K562 (cell line): ENCODE measurements around the gene PCAT6. TPM values are rescaled to one million over a fixed set of nuclear protein-coding genes. Genes with fewer than 3 reads are reported as not detected.
"Not testable (repeated sequence)": the region's sequence is repeated elsewhere in the genome, so short reads cannot be mapped to it uniquely, and the experiment has no call there.

Experiments
- ATAC-seq: fragments of 200-7000 bp; cut with Tn5 transposase; 3 replicates; pipeline ENCODE4 v1.9.1; 2020; ENCODE audit warnings: moderate library complexity
- BruUV-seq: library from RNA; stranded (reverse); fragments of 400-500 nt; replicated peaks from 2 replicates; lab custom pipeline; 2021; lab: Mats Ljungman, UMichigan
- CTCF ChIA-PET: fragments of 300-600 bp; formaldehyde crosslinking; extraction: SDS; loops from one replicate; lab custom pipeline; 2021; ENCODE audit warnings: low intra/inter-chr PET ratio; lab: Yijun Ruan, JAX
- POLR2A ChIA-PET: fragments of 300-600, 350-650 bp; sonication (Branson Sonifier 250); formaldehyde crosslinking; extraction: SDS; loops from one replicate; lab custom pipeline; 2021; ENCODE audit warnings: antibody characterized with exemption, inconsistent platforms; lab: Yijun Ruan, JAX
- DNase-seq, 4 experiments: peaks; one replicate each; pipeline versions ENCODE4 v3.0.0 to v3.0.0-alpha.2; 2011 to 2018; ENCODE audit warnings: low spot score in 3 of 4, mixed read lengths in 3 of 4; ENCODE audit errors: extremely low read depth in 1 of 4
- FAIRE-seq: peaks from 2 replicates; lab custom pipeline; 2011; peaks lifted over from hg19 to GRCh38; lab: Jason Lieb, UNC
- H2AFZ ChIP-seq: 2 replicates; pipeline ENCODE4 v1.6.0; 2011; ENCODE audit warnings: low read depth, low read length, control low read depth, inconsistent platforms
- H3K27ac ChIP-seq: fragments of 200-600 bp; 3 replicates; pipeline ENCODE4 v1.8.0; 2011; ENCODE audit warnings: low read depth, mild to moderate bottlenecking, control low read depth, inconsistent platforms, low read length, moderate library complexity, mixed read lengths; ENCODE audit errors: extremely low read depth
- H3K27me3 ChIP-seq, 2 experiments: fragments of 300-600 bp in 1 of 2; 2 replicates in 1 of 2; 3 replicates in 1 of 2; pipeline versions ENCODE4 v1.6.0 to v1.8.0; 2011; ENCODE audit warnings: inconsistent platforms in 2 of 2, low read length in 2 of 2, mild to moderate bottlenecking in 1 of 2, mixed read lengths in 1 of 2, moderate library complexity in 1 of 2; ENCODE audit not compliant: control insufficient read depth in 2 of 2, insufficient read depth in 2 of 2
- H3K36me3 ChIP-seq: fragments of 300-600 bp; 3 replicates; pipeline ENCODE4 v1.8.0; 2011; ENCODE audit warnings: mild to moderate bottlenecking, low read length, inconsistent platforms; ENCODE audit not compliant: control insufficient read depth, insufficient read depth
- H3K4me1 ChIP-seq, 2 experiments: fragments of 200-600 bp in 1 of 2; replicated peaks in 1 of 2; 2 replicates in 1 of 2; 3 replicates in 1 of 2; pipeline versions ENCODE4 v1.5.1 to v1.8.0; 2011; ENCODE audit warnings: inconsistent platforms in 2 of 2, low read length in 2 of 2, mild to moderate bottlenecking in 1 of 2, mixed read lengths in 1 of 2, moderate library complexity in 1 of 2; ENCODE audit not compliant: control insufficient read depth in 2 of 2, insufficient read depth in 2 of 2
- H3K4me2 ChIP-seq: 2 replicates; pipeline ENCODE4 v1.6.1; 2011; ENCODE audit warnings: low read length, control low read depth, inconsistent platforms, mixed read lengths; ENCODE audit not compliant: insufficient read depth
- H3K4me3 ChIP-seq: fragments of 200-600 bp; sonication (generic), shearing (Covaris generic); 2 replicates; pipeline ENCODE4 v1.5.1; 2016; ENCODE audit warnings: control low read depth, inconsistent platforms
- H3K79me2 ChIP-seq: fragments of 200-600 bp; 3 replicates; pipeline ENCODE4 v1.8.0; 2011; ENCODE audit warnings: low read length, inconsistent platforms; ENCODE audit not compliant: control insufficient read depth, insufficient read depth
- H3K9ac ChIP-seq, 2 experiments: 2 replicates each; pipeline versions ENCODE4 v1.6.0 to v1.6.1; 2011; ENCODE audit warnings: low read depth in 2 of 2, low read length in 2 of 2, control low read depth in 1 of 2, inconsistent platforms in 1 of 2, mild to moderate bottlenecking in 1 of 2, mixed read lengths in 1 of 2; ENCODE audit not compliant: insufficient read depth in 1 of 2
- H3K9me1 ChIP-seq: one replicate; pipeline ENCODE4 v1.6.0; 2011; ENCODE audit warnings: inconsistent platforms, mild to moderate bottlenecking, low read length, moderate library complexity; ENCODE audit not compliant: control insufficient read depth, insufficient read depth
- H3K9me3 ChIP-seq: replicated peaks from 2 replicates; pipeline ENCODE4 v1.5.1; 2011; ENCODE audit warnings: low read depth, low read length, inconsistent platforms; ENCODE audit not compliant: control insufficient read depth, insufficient read depth
- H4K20me1 ChIP-seq: replicated peaks from 2 replicates; pipeline ENCODE4 v1.6.1; 2011; ENCODE audit warnings: low read length, inconsistent platforms, mixed read lengths; ENCODE audit not compliant: control insufficient read depth, insufficient read depth
- MEIS2 ChIP-seq: fragments of 450-650 bp; IDR thresholded peaks from 2 replicates; pipeline ENCODE4 v1.6.1; 2014; ENCODE audit warnings: mild to moderate bottlenecking; ENCODE audit not compliant: partially characterized antibody
- PBX2 ChIP-seq, 2 experiments: IDR thresholded peaks in 1 of 2; conservative IDR thresholded peaks in 1 of 2; 2 replicates each; pipeline ENCODE4 v1.6.1; 2016; ENCODE audit warnings: low read depth in 2 of 2, mild to moderate bottlenecking in 1 of 2, missing compliant biosample characterization in 1 of 2, missing genetic modification characterization in 1 of 2, moderate library complexity in 1 of 2
- SPI1 ChIP-seq: IDR thresholded peaks from 2 replicates; pipeline ENCODE4 v1.6.1; 2011; ENCODE audit warnings: low read depth, low read length, control low read depth, borderline replicate concordance
- ZC3H11A ChIP-seq: IDR thresholded peaks from 2 replicates; pipeline ENCODE4 v1.6.1; 2012; ENCODE audit warnings: low read depth, low read length, improper control_type of control experiment
- WGBS: fragments of 100-300 bp; shearing (Covaris generic); methylation state at CpG from one replicate; pipeline ENCODE4 v1.1.6; 2016; ENCODE audit warnings: low coverage, mixed read lengths; ENCODE audit not compliant: insufficient coverage; ENCODE audit errors: missing lambda C conversion rate; 5-methylcytosine and 5-hydroxymethylcytosine counted together
- in situ Hi-C: fragments of 300-500 bp; cut with MboI; formaldehyde crosslinking; loops from 4 replicates; pipeline ENCODE4 v1.15.0; 2018; ENCODE audit warnings: inconsistent platforms, mixed read lengths
- intact Hi-C: fragments of 100-400 bp; cut with micrococcal nuclease; formaldehyde crosslinking; loops from 2 replicates; pipeline ENCODE4 v1.14.2; 2022
- polyA plus RNA-seq, 8 experiments: library from polyadenylated mRNA; depleted of rRNA in 4 of 8; stranded (reverse) in 5 of 8; unstranded in 3 of 8; fragments of >200 nt; fragmentation: Nextera tagmentation in 2 of 8; fragmentation: Illumina TruSeq in 1 of 8; extraction: Ambion mirVana in 2 of 8; extraction: Trizol in 1 of 8; gene quantifications; 2 replicates each; pipeline versions ENCODE4 v1.2.1 to v1.2.3, GENCODE V29; 2011 to 2014; ENCODE audit warnings: inconsistent platforms in 1 of 8, missing spikeins in 1 of 8
- total RNA-seq, 7 experiments: library from RNA; depleted of rRNA in 6 of 7; stranded (reverse); fragments of >200 nt in 6 of 7; fragmentation: Illumina TruSeq in 2 of 7; extraction: Trizol in 2 of 7; gene quantifications; 2 replicates each; pipeline versions ENCODE4 v1.2.1 to v1.2.3, GENCODE V29; 2011 to 2021; ENCODE audit warnings: low replicate concordance in 1 of 7
- TF ChIP-seq, protein P1 (sequence below): fragments of 250-450 bp; sonication (Bioruptor Pico); IDR thresholded peaks from 2 replicates; pipeline ENCODE4 v1.4.0; 2020; ENCODE audit warnings: mild to moderate bottlenecking, moderate library complexity
- TF ChIP-seq, protein P2 (sequence below): sonication (generic); formaldehyde crosslinking; IDR thresholded peaks from 2 replicates; pipeline ENCODE4 v1.9.0; 2022; ENCODE audit warnings: mild to moderate bottlenecking, missing genetic modification reagents

Gene PCAT6
- total and polyA plus RNA-seq, 9 of the 15 experiments (the other 6 are each of a cell fraction or from before 2014, with no cell fraction given), result 0.25 to 2.4 (median 0.54) TPM; not detected in 1

GRCh38 chr1:202829223-202829622 lies 18.5 kb downstream of the PCAT6 start:
- TF ChIP-seq ZC3H11A, result peak; percentile 20; the same call in 1 of the 2 replicates
- H3K9ac ChIP-seq, H3K4me3 ChIP-seq, H3K79me2 ChIP-seq, FAIRE-seq, H3K9me3 ChIP-seq, H3K27ac ChIP-seq, DNase-seq, ATAC-seq, H3K36me3 ChIP-seq, CTCF ChIA-PET, BruUV-seq, H2AFZ ChIP-seq, H4K20me1 ChIP-seq, in situ Hi-C loops, H3K4me1 ChIP-seq, intact Hi-C loops, H3K9me1 ChIP-seq, POLR2A ChIA-PET, H3K4me2 ChIP-seq: not testable (repeated sequence)
- WGBS, result 60% methylated on average over 9 of the region's 9 CpGs
- H3K27me3 ChIP-seq, result peaks cover 23 to 25% of the 10 kb centered on the region in 2 experiments

DNA sequence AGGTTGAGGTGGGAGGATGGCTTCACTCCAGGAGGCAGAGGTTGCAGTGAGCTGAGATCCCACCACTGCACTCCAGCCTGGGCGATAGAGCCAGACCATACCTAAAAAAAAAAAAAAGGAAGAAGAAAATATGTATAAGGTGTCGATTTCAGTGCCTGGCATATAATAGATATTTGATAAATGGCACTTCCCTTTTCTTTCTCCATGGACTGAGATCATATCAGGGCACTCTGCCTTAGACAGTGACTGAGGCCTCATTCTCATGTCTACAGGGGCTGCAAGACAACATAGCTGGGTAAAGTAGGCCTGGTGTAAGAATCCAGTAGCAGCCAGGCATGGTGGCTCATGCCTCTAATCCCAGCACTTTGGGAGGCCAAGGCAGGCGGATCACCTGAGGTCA lies 21.2 kb downstream of the PCAT6 start:
- FAIRE-seq (no peak), ATAC-seq (no peak), DNase-seq (no peak)
- no peak overlapping the region for H3K4me2 ChIP-seq
- ChIA-PET CTCF (no interaction called here), POLR2A (interaction anchor here (0.8 kb wide), 1 partner anchor 16 kb away, joined by 3 read pairs; no protein-coding TSS in a partner anchor)
- H3K9ac ChIP-seq, result no peak overlapping the region
- H3K36me3 ChIP-seq, result no peaks in the 10 kb centered on the region
- H3K9me3 ChIP-seq, result no peaks in the 10 kb centered on the region
- H2AFZ ChIP-seq, result no peak overlapping the region
- H3K27me3 ChIP-seq, result peaks cover 3 to 6% of the 10 kb centered on the region in 2 experiments; a peak in 3 of 5 replicates
- no peak overlapping the region for H3K27ac ChIP-seq
- H3K9me1 ChIP-seq, result no peaks in the 10 kb centered on the region
- H3K4me3 ChIP-seq, result no peak overlapping the region
- peaks cover 3% of the 10 kb centered on the region in 2 experiments; a peak in 2 of 5 replicates for H3K4me1 ChIP-seq
- in situ Hi-C loops (no loop called here), intact Hi-C loops (no loop called here)
- no peaks in the 10 kb centered on the region for H3K79me2 ChIP-seq
- 59% methylated on average over 2 of the region's 3 CpGs for WGBS
- no TSS peak for BruUV-seq
- TF ChIP-seq SPI1, result peak; percentile 88
- TF ChIP-seq, protein P1, sequence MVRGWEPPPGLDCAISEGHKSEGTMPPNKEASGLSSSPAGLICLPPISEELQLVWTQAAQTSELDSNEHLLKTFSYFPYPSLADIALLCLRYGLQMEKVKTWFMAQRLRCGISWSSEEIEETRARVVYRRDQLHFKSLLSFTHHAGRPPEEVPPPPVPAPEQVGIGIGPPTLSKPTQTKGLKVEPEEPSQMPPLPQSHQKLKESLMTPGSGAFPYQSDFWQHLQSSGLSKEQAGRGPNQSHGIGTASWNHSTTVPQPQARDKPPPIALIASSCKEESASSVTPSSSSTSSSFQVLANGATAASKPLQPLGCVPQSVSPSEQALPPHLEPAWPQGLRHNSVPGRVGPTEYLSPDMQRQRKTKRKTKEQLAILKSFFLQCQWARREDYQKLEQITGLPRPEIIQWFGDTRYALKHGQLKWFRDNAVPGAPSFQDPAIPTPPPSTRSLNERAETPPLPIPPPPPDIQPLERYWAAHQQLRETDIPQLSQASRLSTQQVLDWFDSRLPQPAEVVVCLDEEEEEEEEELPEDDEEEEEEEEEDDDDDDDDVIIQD (CRISPR knock-in tag), result no peak
- no peak for TF ChIP-seq PBX2 (CRISPR knock-in tag; IDR thresholded peaks at IDR 0.05; ENCODE audit: low read depth)
- TF ChIP-seq PBX2 (tag; conservative IDR thresholded peaks at IDR 0.05; ENCODE audit: low read depth), result peak; percentile 21; the same call in 1 of the 2 replicates
- TF ChIP-seq, protein P2, sequence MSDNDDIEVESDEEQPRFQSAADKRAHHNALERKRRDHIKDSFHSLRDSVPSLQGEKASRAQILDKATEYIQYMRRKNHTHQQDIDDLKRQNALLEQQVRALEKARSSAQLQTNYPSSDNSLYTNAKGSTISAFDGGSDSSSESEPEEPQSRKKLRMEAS (CRISPR knock-in tag), result no peak
- peak; percentile 40 for TF ChIP-seq MEIS2
- H4K20me1 ChIP-seq, result no peaks in the 10 kb centered on the region
